Measurements from ENCODE around the gene DSTN.

- TF ChIP-seq CTCF (conservative IDR thresholded peaks at IDR 0.05; ENCODE audit: low read length) (no peak), EZH2phosphoT487 (IDR thresholded peaks at IDR 0.05; ENCODE audit: borderline replicate concordance) (no peak)
These were observed 38.9 kb upstream of the DSTN start, which contains the start of gene BFSP1 for GRCh38 chr20:17530716-17531664.

Data from Loucy (cell line).